Measurements from ENCODE around the gene ZNF213.

ZNF213 gene

GRCh38 chr16:3101841-3102470, 32.9 kb upstream of the ZNF213 start:
- FAIRE-seq: no peak

- no peak for FAIRE-seq
These were observed 28.5 kb upstream of the ZNF213 start for GRCh38 chr16:3106205-3106928.

GRCh38 chr16:3112058-3112880, 22.6 kb upstream of the ZNF213 start, which contains the start of gene ZNF205:
TSS of gene ZNF205 (plus strand) at chr16:3112586. CDS start at chr16:3113431, 845 bp downstream.
- no peak for FAIRE-seq

GRCh38 chr16:3112881-3113574, 21.8 kb upstream of the ZNF213 start:
- FAIRE-seq: no peak

GRCh38 chr16:3113765-3114479, 20.9 kb upstream of the ZNF213 start:
- FAIRE-seq: no peak

- FAIRE-seq: no peak
These were observed 19.8 kb upstream of the ZNF213 start for GRCh38 chr16:3115003-3115402.

- FAIRE-seq: no peak
These were observed 19.3 kb upstream of the ZNF213 start for GRCh38 chr16:3115561-3115960.

GRCh38 chr16:3118204-3118790, 16.5 kb upstream of the ZNF213 start:
- no peak for FAIRE-seq

- FAIRE-seq: no peak
These were observed 16.0 kb upstream of the ZNF213 start for GRCh38 chr16:3118846-3119245.

GRCh38 chr16:3119286-3119685, 15.5 kb upstream of the ZNF213 start:
- FAIRE-seq: no peak

GRCh38 chr16:3119701-3120408, 15.0 kb upstream of the ZNF213 start:
- FAIRE-seq: no peak

- FAIRE-seq: no peak
These were observed 14.4 kb upstream of the ZNF213 start for GRCh38 chr16:3120435-3120834.

- FAIRE-seq: no peak
These were observed 12.9 kb upstream of the ZNF213 start for GRCh38 chr16:3121851-3122467.

GRCh38 chr16:3122926-3123570, 11.8 kb upstream of the ZNF213 start:
- no peak for FAIRE-seq

GRCh38 chr16:3123986-3124886, 10.6 kb upstream of the ZNF213 start:
- no peak for FAIRE-seq

GRCh38 chr16:3127745-3128144, 7.1 kb upstream of the ZNF213 start:
- no peak for FAIRE-seq

GRCh38 chr16:3129137-3130131, 5.4 kb upstream of the ZNF213 start:
- no peak for FAIRE-seq

Measured in colon (tissue), 2 donors.